ENCODE measurements around the gene PTPRA. TPM values are rescaled to one million over a fixed set of nuclear protein-coding genes. Genes with fewer than 3 reads are reported as not detected.

The PTPRA gene
- polyA plus RNA-seq, 1 donor (not counting 4 experiments of a cell fraction or from before 2014, with no cell fraction given) = 53.3 TPM

DNA sequence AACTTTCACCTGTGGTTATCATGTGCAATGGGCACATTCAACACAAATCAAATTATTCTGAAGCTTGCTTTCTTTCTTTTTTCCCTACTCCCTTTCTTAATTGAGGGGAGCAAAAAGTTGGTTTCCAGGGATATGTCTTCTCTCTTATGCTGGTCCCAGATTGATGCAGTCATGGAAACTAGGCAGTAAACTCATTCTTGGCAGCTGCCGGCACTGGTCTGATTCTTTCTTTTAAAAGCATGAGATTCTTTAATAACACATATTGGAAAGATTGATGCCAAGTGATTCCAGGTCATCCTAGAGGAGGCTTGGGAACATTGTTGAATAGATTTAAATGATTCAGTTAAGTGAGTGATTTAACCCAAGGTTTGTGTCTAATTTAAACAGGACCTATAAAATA lies 29.0 kb downstream of the PTPRA start:
- no peak for DNase-seq (ENCODE audit: low read depth, low spot score)
- H3K9me1 ChIP-seq (ENCODE audit: control insufficient read depth, extremely low read depth, insufficient read depth, low read length) = no peaks in the 10 kb centered on the region
- H3K36me3 ChIP-seq (ENCODE audit: control insufficient read depth in 2 of 2, extremely low read depth in 1 of 2, insufficient read depth in 2 of 2, low read length in 2 of 2) = no peaks in the 10 kb centered on the region
- H4K20me1 ChIP-seq (ENCODE audit: control insufficient read depth, extremely low read depth, insufficient read depth, low read length) = no peaks in the 10 kb centered on the region
- H2AFZ ChIP-seq (ENCODE audit: control insufficient read depth, low read length) = no peak overlapping the region
- no peak overlapping the region for H3K4me2 ChIP-seq (ENCODE audit: control insufficient read depth, extremely low read depth, insufficient read depth, low read depth, low read length)
- no peaks in the 10 kb centered on the region for H3K9me3 ChIP-seq (ENCODE audit: control insufficient read depth, low read depth, low read length)
- H3K27ac ChIP-seq (ENCODE audit: control insufficient read depth, insufficient read depth, low read length) = no peak overlapping the region
- H3K4me3 ChIP-seq (ENCODE audit: control insufficient read depth in 2 of 3, extremely low read depth in 1 of 3, insufficient read depth in 2 of 3, low read depth in 1 of 3, low read length in 3 of 3) = no peak overlapping the region
- no peaks in the 10 kb centered on the region for H3K4me1 ChIP-seq (ENCODE audit: control insufficient read depth, extremely low read depth, insufficient read depth, low read length)
- no peak overlapping the region for H3K9ac ChIP-seq (ENCODE audit: control insufficient read depth, extremely low read depth, insufficient read depth, low read length)
- dilution Hi-C loops (cut with MboI; ENCODE audit: extremely low pct_ligation_motif_present, low sequenced_read_pairs) = no loop called here
- no peak for FAIRE-seq
- no peak for TF ChIP-seq EZH2 (IDR thresholded peaks at IDR 0.05; ENCODE audit: low read length)
- TF ChIP-seq, protein P1, sequence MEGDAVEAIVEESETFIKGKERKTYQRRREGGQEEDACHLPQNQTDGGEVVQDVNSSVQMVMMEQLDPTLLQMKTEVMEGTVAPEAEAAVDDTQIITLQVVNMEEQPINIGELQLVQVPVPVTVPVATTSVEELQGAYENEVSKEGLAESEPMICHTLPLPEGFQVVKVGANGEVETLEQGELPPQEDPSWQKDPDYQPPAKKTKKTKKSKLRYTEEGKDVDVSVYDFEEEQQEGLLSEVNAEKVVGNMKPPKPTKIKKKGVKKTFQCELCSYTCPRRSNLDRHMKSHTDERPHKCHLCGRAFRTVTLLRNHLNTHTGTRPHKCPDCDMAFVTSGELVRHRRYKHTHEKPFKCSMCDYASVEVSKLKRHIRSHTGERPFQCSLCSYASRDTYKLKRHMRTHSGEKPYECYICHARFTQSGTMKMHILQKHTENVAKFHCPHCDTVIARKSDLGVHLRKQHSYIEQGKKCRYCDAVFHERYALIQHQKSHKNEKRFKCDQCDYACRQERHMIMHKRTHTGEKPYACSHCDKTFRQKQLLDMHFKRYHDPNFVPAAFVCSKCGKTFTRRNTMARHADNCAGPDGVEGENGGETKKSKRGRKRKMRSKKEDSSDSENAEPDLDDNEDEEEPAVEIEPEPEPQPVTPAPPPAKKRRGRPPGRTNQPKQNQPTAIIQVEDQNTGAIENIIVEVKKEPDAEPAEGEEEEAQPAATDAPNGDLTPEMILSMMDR (optimal IDR thresholded peaks at IDR 0.05 in 1 of 3, IDR thresholded peaks at IDR 0.05 in 1 of 3, conservative IDR thresholded peaks at IDR 0.05 in 1 of 3; ENCODE audit: extremely low read depth in 1 of 3, insufficient read depth in 2 of 3, low read length in 3 of 3) = no peak
- peaks cover 7% of the 10 kb centered on the region for H3K79me2 ChIP-seq (ENCODE audit: control insufficient read depth, insufficient read depth, low read length)
- H3K27me3 ChIP-seq (ENCODE audit: control insufficient read depth, extremely low read depth, insufficient read depth, low read length) = no peaks in the 10 kb centered on the region

DNA sequence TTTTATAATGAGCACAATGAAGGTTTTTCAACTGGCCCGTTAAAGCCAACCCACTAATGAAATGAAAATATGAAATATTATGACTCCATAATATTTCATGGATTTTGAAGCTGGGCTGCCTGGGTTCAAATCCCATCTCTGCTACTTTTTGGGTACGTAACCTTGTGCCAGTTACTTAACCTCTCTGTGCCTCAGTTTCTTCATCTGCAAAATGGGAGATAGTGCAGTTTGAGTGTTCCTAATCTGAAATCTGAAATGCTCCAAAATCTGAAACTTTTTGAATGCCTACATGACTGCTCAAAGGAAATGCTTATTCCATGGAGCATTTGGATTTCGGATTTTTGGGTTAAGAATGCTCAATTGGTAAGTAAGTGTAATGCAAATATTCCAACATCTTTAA lies 29.5 kb downstream of the PTPRA start:
- Histone ChIP-seq H4K20me1 (ENCODE audit: control insufficient read depth, extremely low read depth, insufficient read depth, low read length) (no peaks in the 10 kb centered on the region), H3K9ac (ENCODE audit: control insufficient read depth, extremely low read depth, insufficient read depth, low read length) (no peak overlapping the region), H3K27ac (ENCODE audit: control insufficient read depth, insufficient read depth, low read length) (no peak overlapping the region), H3K79me2 (ENCODE audit: control insufficient read depth, insufficient read depth, low read length) (peaks cover 4% of the 10 kb centered on the region), H3K9me3 (ENCODE audit: control insufficient read depth, low read depth, low read length) (no peaks in the 10 kb centered on the region), H2AFZ (ENCODE audit: control insufficient read depth, low read length) (no peak overlapping the region), H3K4me2 (ENCODE audit: control insufficient read depth, extremely low read depth, insufficient read depth, low read depth, low read length) (no peak overlapping the region), H3K9me1 (ENCODE audit: control insufficient read depth, extremely low read depth, insufficient read depth, low read length) (no peaks in the 10 kb centered on the region), H3K4me3 (ENCODE audit: control insufficient read depth in 2 of 3, extremely low read depth in 1 of 3, insufficient read depth in 2 of 3, low read depth in 1 of 3, low read length in 3 of 3) (no peak overlapping the region), H3K36me3 (ENCODE audit: control insufficient read depth in 2 of 2, extremely low read depth in 1 of 2, insufficient read depth in 2 of 2, low read length in 2 of 2) (no peaks in the 10 kb centered on the region), H3K4me1 (ENCODE audit: control insufficient read depth, extremely low read depth, insufficient read depth, low read length) (no peaks in the 10 kb centered on the region), H3K27me3 (ENCODE audit: control insufficient read depth, extremely low read depth, insufficient read depth, low read length) (no peaks in the 10 kb centered on the region)
- FAIRE-seq (no peak), DNase-seq (ENCODE audit: low read depth, low spot score) (no peak)
- TF ChIP-seq, protein P1 (optimal IDR thresholded peaks at IDR 0.05 in 1 of 3, IDR thresholded peaks at IDR 0.05 in 1 of 3, conservative IDR thresholded peaks at IDR 0.05 in 1 of 3; ENCODE audit: extremely low read depth in 1 of 3, insufficient read depth in 2 of 3, low read length in 3 of 3) = no peak
- TF ChIP-seq EZH2 (IDR thresholded peaks at IDR 0.05; ENCODE audit: low read length) = no peak
- dilution Hi-C loops (cut with MboI; ENCODE audit: extremely low pct_ligation_motif_present, low sequenced_read_pairs) = no loop called here

Measured in keratinocyte (primary cell).